Hepatocyte (in vitro differentiated cells): Measurements from ENCODE around the gene FAM174C.

Source experiments
- EZH2 ChIP-seq: fragments of 200-600 bp; sonication (generic); IDR thresholded peaks from 2 replicates; pipeline ENCODE4 v1.6.1; 2016; ENCODE audit warnings: antibody characterized with exemption, mild to moderate bottlenecking, borderline replicate concordance
- TF ChIP-seq, protein P1 (sequence below): fragments of 200-600 bp; sonication (generic); IDR thresholded peaks from 2 replicates; pipeline ENCODE4 v1.5.1; 2016; ENCODE audit warnings: antibody characterized with exemption, mild to moderate bottlenecking; ENCODE audit not compliant: poor library complexity

DNA sequence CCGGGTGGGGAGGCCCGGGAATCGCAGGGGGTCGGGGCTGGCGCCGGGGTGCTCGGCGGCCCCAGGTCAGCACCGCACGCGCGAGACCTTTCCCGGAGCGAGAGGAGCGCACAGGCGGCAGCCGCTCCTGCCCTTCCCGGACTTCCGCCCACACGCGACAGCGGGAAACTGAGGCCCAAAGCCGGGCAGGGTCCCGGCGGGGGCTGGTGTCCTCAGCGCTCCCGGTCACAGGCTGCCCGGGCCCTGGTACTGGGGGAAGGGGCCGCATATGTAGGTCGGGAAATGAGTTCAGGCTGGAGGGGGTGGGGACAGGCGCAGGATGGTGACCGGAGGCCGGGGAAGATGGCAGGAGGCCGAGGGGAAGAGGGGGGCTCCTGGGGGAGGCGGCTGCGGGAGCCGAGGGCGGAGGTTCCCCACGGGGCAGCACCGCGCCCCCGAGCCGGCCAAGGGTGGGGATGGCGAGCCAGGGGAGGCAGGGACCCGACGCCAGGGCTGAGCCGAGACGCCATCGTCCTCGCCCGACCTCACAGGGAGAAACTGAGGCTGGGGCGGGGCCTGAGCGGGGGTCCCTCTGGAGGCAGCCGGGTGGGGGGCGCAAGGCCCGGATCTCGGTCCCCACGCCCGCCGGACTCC is 38.2 kb upstream of the FAM174C start:
- TF ChIP-seq, protein P1, sequence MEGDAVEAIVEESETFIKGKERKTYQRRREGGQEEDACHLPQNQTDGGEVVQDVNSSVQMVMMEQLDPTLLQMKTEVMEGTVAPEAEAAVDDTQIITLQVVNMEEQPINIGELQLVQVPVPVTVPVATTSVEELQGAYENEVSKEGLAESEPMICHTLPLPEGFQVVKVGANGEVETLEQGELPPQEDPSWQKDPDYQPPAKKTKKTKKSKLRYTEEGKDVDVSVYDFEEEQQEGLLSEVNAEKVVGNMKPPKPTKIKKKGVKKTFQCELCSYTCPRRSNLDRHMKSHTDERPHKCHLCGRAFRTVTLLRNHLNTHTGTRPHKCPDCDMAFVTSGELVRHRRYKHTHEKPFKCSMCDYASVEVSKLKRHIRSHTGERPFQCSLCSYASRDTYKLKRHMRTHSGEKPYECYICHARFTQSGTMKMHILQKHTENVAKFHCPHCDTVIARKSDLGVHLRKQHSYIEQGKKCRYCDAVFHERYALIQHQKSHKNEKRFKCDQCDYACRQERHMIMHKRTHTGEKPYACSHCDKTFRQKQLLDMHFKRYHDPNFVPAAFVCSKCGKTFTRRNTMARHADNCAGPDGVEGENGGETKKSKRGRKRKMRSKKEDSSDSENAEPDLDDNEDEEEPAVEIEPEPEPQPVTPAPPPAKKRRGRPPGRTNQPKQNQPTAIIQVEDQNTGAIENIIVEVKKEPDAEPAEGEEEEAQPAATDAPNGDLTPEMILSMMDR = no peak
- no peak for TF ChIP-seq EZH2
